HCT116 (cell line): Measurements from ENCODE around the gene GRIN2B. TPM values are rescaled to one million over a fixed set of nuclear protein-coding genes. Genes with fewer than 3 reads are reported as not detected.

Experiments
- ATAC-seq: fragments of 200-7000 bp; cut with Tn5 transposase; 2 replicates; pipeline ENCODE4 v1.9.1; 2020; ENCODE audit warnings: mild to moderate bottlenecking, moderate library complexity
- BruUV-seq: library from RNA; stranded (reverse); fragments of 400-500 nt; replicated peaks from 2 replicates; lab custom pipeline; 2021; lab: Mats Ljungman, UMichigan
- CTCF ChIA-PET: fragments of 300-600 bp; sonication (Branson Sonifier 250); formaldehyde crosslinking; loops from one replicate; lab custom pipeline; 2021; ENCODE audit warnings: antibody characterized with exemption; lab: Charles Lee
- POLR2A ChIA-PET: fragments of 300-600, 350-600 bp; sonication (Branson Sonifier 250); formaldehyde crosslinking; loops from one replicate; lab custom pipeline; 2021; ENCODE audit warnings: antibody characterized with exemption; lab: Charles Lee
- RAD21 ChIA-PET, 2 experiments: fragments of 300-600 bp; sonication (Branson Sonifier 250); formaldehyde crosslinking; loops; one replicate each; lab custom pipeline; 2023; ENCODE audit warnings: low total read pairs in 2 of 2; ENCODE audit not compliant: uncharacterized antibody in 2 of 2, unreplicated experiment in 2 of 2, low non-redundant PET in 1 of 2; lab: Charles Lee
- DNase-seq: peaks from one replicate; pipeline ENCODE4 v3.0.0-alpha.2; 2010; ENCODE audit warnings: low read depth, low spot score
- H2AFZ ChIP-seq: fragments of 200-600 bp; shearing (Covaris generic), sonication (generic); 2 replicates; pipeline ENCODE4 v1.6.1; 2017; ENCODE audit warnings: low read depth, mixed run types, mixed read lengths, antibody characterized with exemption, low read length; ENCODE audit not compliant: poor library complexity, severe bottlenecking
- H3K27ac ChIP-seq: 2 replicates; pipeline ENCODE4 v1.5.1; 2012; ENCODE audit warnings: low read depth, low read length
- H3K27me3 ChIP-seq: fragments of 200-600 bp; sonication (generic); 2 replicates; pipeline ENCODE4 v1.6.1; 2016; ENCODE audit warnings: mixed run types, low read length, mixed read lengths; ENCODE audit not compliant: insufficient read depth
- H3K36me3 ChIP-seq, 2 experiments: fragments of 200-500 bp in 1 of 2; fragments of 200-600 bp in 1 of 2; sonication (Bioruptor generic) in 1 of 2; sonication (generic) in 1 of 2; 2 replicates each; pipeline versions ENCODE4 v1.5.1 to v1.6.1; 2014 to 2016; ENCODE audit warnings: low read length in 2 of 2, inconsistent platforms in 1 of 2, mixed read lengths in 1 of 2, mixed run types in 1 of 2; ENCODE audit not compliant: insufficient read depth in 2 of 2, control insufficient read depth in 1 of 2
- H3K4me1 ChIP-seq, 2 experiments: fragments of 200-600 bp in 1 of 2; sonication (generic) in 1 of 2; 2 replicates each; pipeline versions ENCODE4 v1.5.1 to v1.6.1; 2012 to 2017; ENCODE audit warnings: low read length in 2 of 2, inconsistent platforms in 1 of 2, mild to moderate bottlenecking in 1 of 2, mixed read lengths in 1 of 2, mixed run types in 1 of 2, moderate library complexity in 1 of 2; ENCODE audit not compliant: insufficient read depth in 2 of 2, control insufficient read depth in 1 of 2
- H3K4me2 ChIP-seq: fragments of 200-600 bp; sonication (generic); 2 replicates; pipeline ENCODE4 v1.6.1; 2017; ENCODE audit warnings: mixed run types, low read length, mixed read lengths
- H3K4me3 ChIP-seq, 2 experiments: fragments of 200-600 bp in 1 of 2; sonication (generic) in 1 of 2; replicated peaks in 1 of 2; 2 replicates each; pipeline ENCODE4 v1.5.1; 2011 to 2016; ENCODE audit warnings: low read length in 2 of 2, control low read depth in 1 of 2, low read depth in 1 of 2, mild to moderate bottlenecking in 1 of 2, mixed read lengths in 1 of 2, mixed run types in 1 of 2
- H3K79me2 ChIP-seq: fragments of 200-600 bp; sonication (generic); 2 replicates; pipeline ENCODE4 v1.6.1; 2017; ENCODE audit warnings: mild to moderate bottlenecking, mixed run types, low read length, moderate library complexity, mixed read lengths; ENCODE audit not compliant: insufficient read depth
- H3K9ac ChIP-seq: fragments of 200-600 bp; sonication (generic); 2 replicates; pipeline ENCODE4 v1.6.1; 2016; ENCODE audit warnings: low read length, mixed read lengths
- H3K9me2 ChIP-seq: fragments of 200-600 bp; sonication (generic), shearing (Covaris generic); 2 replicates; pipeline ENCODE4 v1.6.1; 2017; ENCODE audit warnings: mixed run types, mild to moderate bottlenecking, moderate library complexity; ENCODE audit not compliant: insufficient read depth
- H3K9me3 ChIP-seq, 2 experiments: fragments of 200-500 bp in 1 of 2; fragments of 200-600 bp in 1 of 2; sonication (Bioruptor generic) in 1 of 2; sonication (generic) in 1 of 2; 2 replicates each; pipeline ENCODE4 v1.6.1; 2014 to 2017; ENCODE audit warnings: low read length in 2 of 2, mixed read lengths in 2 of 2, inconsistent platforms in 1 of 2, low read depth in 1 of 2, mild to moderate bottlenecking in 1 of 2, mixed run types in 1 of 2, moderate library complexity in 1 of 2; ENCODE audit not compliant: control insufficient read depth in 1 of 2, insufficient read depth in 1 of 2
- H4K20me1 ChIP-seq: fragments of 200-600 bp; sonication (generic), shearing (Covaris generic); 2 replicates; pipeline ENCODE4 v1.6.1; 2017; ENCODE audit warnings: mixed run types, mild to moderate bottlenecking, moderate library complexity; ENCODE audit not compliant: insufficient read depth
- CBX3 ChIP-seq: IDR thresholded peaks from 2 replicates; pipeline ENCODE4 v1.6.1; 2012; ENCODE audit warnings: low read depth
- EZH2 ChIP-seq: fragments of 200-600 bp; sonication (generic); IDR thresholded peaks from 2 replicates; pipeline ENCODE4 v1.6.1; 2017; ENCODE audit warnings: antibody characterized with exemption, mixed run types
- FOSL1 ChIP-seq: IDR thresholded peaks from 2 replicates; pipeline ENCODE4 v1.6.1; 2012; ENCODE audit warnings: low read depth
- JUND ChIP-seq: IDR thresholded peaks from 2 replicates; pipeline ENCODE4 v1.6.1; 2012
- POLR2AphosphoS5 ChIP-seq: IDR thresholded peaks from 2 replicates; pipeline ENCODE4 v1.6.1; 2011; ENCODE audit warnings: mild to moderate bottlenecking, low read depth, low read length, moderate library complexity
- TCF7L2 ChIP-seq: IDR thresholded peaks from 2 replicates; pipeline ENCODE4 v1.7.0; 2011; ENCODE audit warnings: borderline replicate concordance, inconsistent platforms; ENCODE audit not compliant: insufficient read depth, insufficient read length; ENCODE audit errors: extremely low read depth
- intact Hi-C: fragments of 100-400 bp; cut with micrococcal nuclease; formaldehyde crosslinking; loops from 2 replicates; pipeline ENCODE4 v1.10.0; 2022
- total RNA-seq: library from RNA; stranded (reverse); gene quantifications from one replicate; pipeline ENCODE4 v1.2.1, GENCODE V29; 2021; ENCODE audit not compliant: unreplicated experiment

GRIN2B gene
- total RNA-seq, 1 experiment from 2014 or later: 14.2 TPM

- H3K27me3 ChIP-seq: no peaks in the 10 kb centered on the region
- H3K9me3 ChIP-seq: no peaks in the 10 kb centered on the region
- no peak overlapping the region for H3K9ac ChIP-seq
- RAD21 ChIA-PET: no interaction called here
- H3K9me2 ChIP-seq: no peaks in the 10 kb centered on the region; the same call in 1 of the 2 replicates
- no peak overlapping the region for H3K4me2 ChIP-seq
- TF ChIP-seq FOSL1: no peak
- TF ChIP-seq, all 23 proteins: peak for 0
- DNase-seq (no peak), ATAC-seq (no peak)
- Histone ChIP-seq H2AFZ (no peak overlapping the region), H3K4me1 (no peaks in the 10 kb centered on the region), H4K20me1 (no peaks in the 10 kb centered on the region), H3K79me2 (no peaks in the 10 kb centered on the region), H3K36me3 (no peaks in the 10 kb centered on the region), H3K4me3 (no peak overlapping the region), H3K27ac (no peak overlapping the region)
- no TSS peak for BruUV-seq
- intact Hi-C loops: no loop called here
- ChIA-PET POLR2A (interaction anchor here (0.7 kb wide), 1 partner anchor 13 kb away, joined by 3 read pairs; no protein-coding TSS in a partner anchor), CTCF (no interaction called here)
Observed at GRCh38 chr12:14024591-14024990, 43.2 kb upstream of the GRIN2B start.

GRCh38 chr12:14018080-14018479 lies 36.7 kb upstream of the GRIN2B start:
- DNase-seq (no peak), ATAC-seq (no peak)
- TF ChIP-seq TCF7L2 (no peak), POLR2AphosphoS5 (no peak), JUND (no peak), EZH2 (no peak), CBX3 (no peak)
- CTCF ChIA-PET: no interaction called here
- no peak overlapping the region for H3K4me3 ChIP-seq
- H4K20me1 ChIP-seq: no peaks in the 10 kb centered on the region
- no peaks in the 10 kb centered on the region for H3K9me3 ChIP-seq
- intact Hi-C loops: no loop called here
- no TSS peak for BruUV-seq
- H3K79me2 ChIP-seq: no peaks in the 10 kb centered on the region
- POLR2A ChIA-PET: no interaction called here
- H3K27ac ChIP-seq: no peak overlapping the region
- H2AFZ ChIP-seq: no peak overlapping the region
- no peak overlapping the region for H3K9ac ChIP-seq
- no peaks in the 10 kb centered on the region; the same call in 1 of the 2 replicates for H3K9me2 ChIP-seq
- no peak overlapping the region for H3K4me2 ChIP-seq
- H3K4me1 ChIP-seq: no peaks in the 10 kb centered on the region
- no peaks in the 10 kb centered on the region for H3K36me3 ChIP-seq
- H3K27me3 ChIP-seq: no peaks in the 10 kb centered on the region
- RAD21 ChIA-PET: no interaction called here
